HepG2 (cell line): Measurements from ENCODE around the gene FLVCR1.

ENCODE experiments used
- CHD4 ChIP-seq: fragments of 200-600 bp; sonication (generic); IDR thresholded peaks from 2 replicates; pipeline ENCODE4 v1.7.0; 2017; ENCODE audit warnings: mild to moderate bottlenecking, low read length, borderline replicate concordance
- GATAD2A ChIP-seq: IDR thresholded peaks from 2 replicates; pipeline ENCODE4 v1.6.1; 2016
- IRF9 ChIP-seq: sonication (generic); formaldehyde crosslinking; IDR thresholded peaks from 2 replicates; pipeline ENCODE4 v1.8.0; 2022; ENCODE audit warnings: missing genetic modification reagents, mild to moderate bottlenecking, borderline replicate concordance
- KAT7 ChIP-seq: IDR thresholded peaks from 2 replicates; pipeline ENCODE4 v1.6.1; 2018; ENCODE audit warnings: borderline replicate concordance, missing compliant biosample characterization
- MIER3 ChIP-seq: IDR thresholded peaks from 2 replicates; pipeline ENCODE4 v1.6.1; 2016; ENCODE audit warnings: missing compliant biosample characterization, borderline replicate concordance
- NR2C2 ChIP-seq: sonication (generic); formaldehyde crosslinking; IDR thresholded peaks from 2 replicates; pipeline ENCODE4 v1.4.0; 2020; ENCODE audit warnings: missing genetic modification reagents, mild to moderate bottlenecking, moderate library complexity, borderline replicate concordance
- REST ChIP-seq, 2 experiments: IDR thresholded peaks; 2 replicates each; pipeline ENCODE4 v1.6.1; 2011 to 2012; ENCODE audit warnings: low read length in 2 of 2, borderline replicate concordance in 1 of 2, low read depth in 1 of 2, mild to moderate bottlenecking in 1 of 2, moderate library complexity in 1 of 2
- TF ChIP-seq, protein P1 (sequence below): conservative IDR thresholded peaks from 2 replicates; pipeline ENCODE4 v1.6.1; 2018; ENCODE audit warnings: missing genetic modification reagents

DNA sequence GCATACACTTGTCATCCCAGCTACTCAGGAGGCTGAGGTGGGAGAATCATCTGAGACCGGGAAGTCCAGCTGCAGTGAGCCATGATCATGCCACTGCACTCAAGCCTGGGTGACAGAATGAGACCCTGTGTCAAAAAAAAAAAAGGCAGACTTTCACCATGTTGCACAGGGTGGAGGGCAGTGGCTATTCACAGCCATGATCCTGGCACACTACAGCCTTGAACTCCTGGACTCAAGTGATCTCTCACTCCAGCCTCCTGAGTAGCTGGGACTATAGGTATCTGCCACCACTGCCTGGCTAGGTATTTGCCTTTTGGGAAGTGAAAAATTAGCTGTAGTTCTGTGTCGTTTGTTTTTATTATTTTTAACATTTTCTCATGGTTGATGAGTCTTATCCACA is 29.7 kb upstream of the FLVCR1 start:
- TF ChIP-seq REST (IDR thresholded peaks at IDR 0.05; ENCODE audit: borderline replicate concordance in 1 of 2, low read depth in 1 of 2, low read length in 2 of 2) (no peak), KAT7 (CRISPR knock-in tag) (no peak), MIER3 (CRISPR knock-in tag) (no peak), GATAD2A (CRISPR knock-in tag) (no peak; the same call in 1 of the 2 replicates), CHD4 (no peak), NR2C2 (CRISPR knock-in tag) (no peak), IRF9 (no peak)
- TF ChIP-seq, protein P1, sequence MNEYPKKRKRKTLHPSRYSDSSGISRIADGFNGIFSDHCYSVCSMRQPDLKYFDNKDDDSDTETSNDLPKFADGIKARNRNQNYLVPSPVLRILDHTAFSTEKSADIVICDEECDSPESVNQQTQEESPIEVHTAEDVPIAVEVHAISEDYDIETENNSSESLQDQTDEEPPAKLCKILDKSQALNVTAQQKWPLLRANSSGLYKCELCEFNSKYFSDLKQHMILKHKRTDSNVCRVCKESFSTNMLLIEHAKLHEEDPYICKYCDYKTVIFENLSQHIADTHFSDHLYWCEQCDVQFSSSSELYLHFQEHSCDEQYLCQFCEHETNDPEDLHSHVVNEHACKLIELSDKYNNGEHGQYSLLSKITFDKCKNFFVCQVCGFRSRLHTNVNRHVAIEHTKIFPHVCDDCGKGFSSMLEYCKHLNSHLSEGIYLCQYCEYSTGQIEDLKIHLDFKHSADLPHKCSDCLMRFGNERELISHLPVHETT (CRISPR knock-in tag): no peak
